Kidney (tissue), 14 donors: ENCODE results near the gene USP14. TPM values are rescaled to one million over a fixed set of nuclear protein-coding genes. Genes with fewer than 3 reads are reported as not detected.

Experiments
- DNase-seq, 5 donors: peaks; one replicate each; pipeline ENCODE4 v3.0.0-alpha.2; 2013 to 2020
- FAIRE-seq: peaks from 2 replicates; lab custom pipeline; 2012; peaks lifted over from hg19 to GRCh38; lab: Jason Lieb, UNC
- H3K27ac ChIP-seq, 2 donors: one replicate each; pipeline ENCODE4 v1.7.0; 2013; ENCODE audit warnings: low read depth in 2 of 2, low read length in 2 of 2, inconsistent platforms in 1 of 2
- H3K27me3 ChIP-seq: one replicate; pipeline ENCODE4 v1.7.1; 2013; ENCODE audit warnings: low read length, inconsistent platforms; ENCODE audit not compliant: control insufficient read depth, insufficient read depth
- H3K36me3 ChIP-seq, 3 donors: one replicate each; pipeline versions ENCODE4 v1.7.0 to v1.7.1; 2013; ENCODE audit warnings: low read length in 3 of 3, control low read depth in 1 of 3, inconsistent platforms in 1 of 3; ENCODE audit not compliant: insufficient read depth in 3 of 3, control insufficient read depth in 2 of 3
- H3K4me1 ChIP-seq, 3 donors: one replicate each; pipeline versions ENCODE4 v1.7.0 to v1.7.1; 2013; ENCODE audit warnings: low read length in 3 of 3, inconsistent platforms in 1 of 3, low read depth in 1 of 3; ENCODE audit not compliant: control insufficient read depth in 2 of 3, insufficient read depth in 2 of 3
- H3K4me3 ChIP-seq, 3 donors: one replicate each; pipeline versions ENCODE4 v1.7.0 to v1.8.1; 2013; ENCODE audit warnings: low read length in 3 of 3, control low read depth in 1 of 3, inconsistent platforms in 1 of 3
- H3K9ac ChIP-seq, 3 donors: one replicate each; pipeline versions ENCODE4 v1.7.0 to v1.7.1; 2013; ENCODE audit warnings: low read length in 3 of 3, control low read depth in 1 of 3, inconsistent platforms in 1 of 3
- H3K9me3 ChIP-seq, 3 donors: one replicate each; pipeline versions ENCODE4 v1.7.0 to v1.7.1; 2013; ENCODE audit warnings: low read length in 3 of 3, control low read depth in 1 of 3, inconsistent platforms in 1 of 3; ENCODE audit not compliant: control insufficient read depth in 2 of 3, insufficient read depth in 1 of 3
- intact Hi-C: fragments of 100-400 bp; cut with DNase I; formaldehyde crosslinking; loops from one replicate; pipeline ENCODE4 v1.11.1; 2022
- polyA plus RNA-seq: library from polyadenylated mRNA; stranded (reverse); fragments of 350-450 nt; fragmentation: Illumina TruSeq; extraction: RNeasy Lipid Tissue Mini Kit (QIAGEN cat#74804); gene quantifications from one replicate; pipeline ENCODE4 v1.2.3, GENCODE V29; 2014; ENCODE audit warnings: low read depth, low replicate concordance; ENCODE audit not compliant: insufficient read depth
- total RNA-seq: library from RNA; stranded (reverse); fragmentation: NEBNext Ultra II Directional; extraction: Animal tissue kit (Norgen Biotek cat#: 25700); gene quantifications from one replicate; pipeline ENCODE4 v1.2.1, GENCODE V29; 2021
- TF ChIP-seq, protein P1 (sequence below): IDR thresholded peaks from 3 replicates; pipeline ENCODE4 v1.5.1; 2012; ENCODE audit warnings: mild to moderate bottlenecking, moderate library complexity, borderline replicate concordance; ENCODE audit not compliant: insufficient read depth; ENCODE audit errors: extremely low read depth
- donor health status: control.
- donor health status: control.
- donor health status: control.
- donor health status: control.
- donor health status: control.
- donor health status: DM: yes; HTN: yes; CAD: no.
- donor health status: Normal renal cell carcinoma (clear cell type).

USP14 gene
- total and polyA plus RNA-seq, 2 donors from 2014 or later, result 27.1 to 41.9 TPM

DNA sequence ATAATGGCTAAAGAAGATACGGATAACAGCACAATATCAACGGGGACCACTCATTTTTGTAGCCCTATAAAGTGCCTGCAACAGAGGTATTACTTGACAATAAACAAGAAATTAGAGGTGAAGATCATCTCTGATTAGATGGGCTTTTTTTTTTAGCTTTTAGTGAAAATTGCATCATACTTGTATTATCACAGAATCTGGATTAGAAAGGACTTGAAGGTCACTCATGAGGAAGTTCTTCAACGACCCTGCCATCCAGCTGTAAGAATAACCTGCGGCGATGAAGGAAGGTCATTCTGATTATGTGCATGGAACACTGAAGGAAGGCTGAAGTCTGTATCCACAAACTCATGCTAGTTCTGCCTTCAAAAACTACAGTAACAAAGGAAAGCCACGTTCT is 69.0 kb downstream of the USP14 start:
- intact Hi-C loops, result no loop called here
- Histone ChIP-seq H3K4me3 (no peak overlapping the region), H3K9ac (no peak overlapping the region), H3K27me3 (no peaks in the 10 kb centered on the region), H3K4me1 (no peaks in the 10 kb centered on the region), H3K36me3 (peaks cover 0 to 7% (median 4%) of the 10 kb centered on the region in 3 donors), H3K27ac (no peak overlapping the region), H3K9me3 (no peaks in the 10 kb centered on the region)
- DNase-seq, result no peak
- TF ChIP-seq, protein P1, sequence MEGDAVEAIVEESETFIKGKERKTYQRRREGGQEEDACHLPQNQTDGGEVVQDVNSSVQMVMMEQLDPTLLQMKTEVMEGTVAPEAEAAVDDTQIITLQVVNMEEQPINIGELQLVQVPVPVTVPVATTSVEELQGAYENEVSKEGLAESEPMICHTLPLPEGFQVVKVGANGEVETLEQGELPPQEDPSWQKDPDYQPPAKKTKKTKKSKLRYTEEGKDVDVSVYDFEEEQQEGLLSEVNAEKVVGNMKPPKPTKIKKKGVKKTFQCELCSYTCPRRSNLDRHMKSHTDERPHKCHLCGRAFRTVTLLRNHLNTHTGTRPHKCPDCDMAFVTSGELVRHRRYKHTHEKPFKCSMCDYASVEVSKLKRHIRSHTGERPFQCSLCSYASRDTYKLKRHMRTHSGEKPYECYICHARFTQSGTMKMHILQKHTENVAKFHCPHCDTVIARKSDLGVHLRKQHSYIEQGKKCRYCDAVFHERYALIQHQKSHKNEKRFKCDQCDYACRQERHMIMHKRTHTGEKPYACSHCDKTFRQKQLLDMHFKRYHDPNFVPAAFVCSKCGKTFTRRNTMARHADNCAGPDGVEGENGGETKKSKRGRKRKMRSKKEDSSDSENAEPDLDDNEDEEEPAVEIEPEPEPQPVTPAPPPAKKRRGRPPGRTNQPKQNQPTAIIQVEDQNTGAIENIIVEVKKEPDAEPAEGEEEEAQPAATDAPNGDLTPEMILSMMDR, result no peak
- FAIRE-seq, result no peak

- Histone ChIP-seq H3K4me1 (no peaks in the 10 kb centered on the region), H3K27me3 (no peaks in the 10 kb centered on the region), H3K36me3 (peaks cover 0 to 7% (median 4%) of the 10 kb centered on the region in 3 donors), H3K27ac (no peak overlapping the region), H3K4me3 (no peak overlapping the region), H3K9me3 (no peaks in the 10 kb centered on the region), H3K9ac (no peak overlapping the region)
- no peak for DNase-seq
- intact Hi-C loops, result no loop called here
- TF ChIP-seq, protein P1, result no peak
- no peak for FAIRE-seq
These were observed 69.5 kb downstream of the USP14 start for GRCh38 chr18:227902-228301.

GRCh38 chr18:228586-228985 is 70.2 kb downstream of the USP14 start:
- no peak overlapping the region for H3K4me3 ChIP-seq
- intact Hi-C loops, result no loop called here
- peaks cover 0 to 7% (median 4%) of the 10 kb centered on the region in 3 donors for H3K36me3 ChIP-seq
- TF ChIP-seq, protein P1, result no peak
- FAIRE-seq (no peak), DNase-seq (no peak)
- no peaks in the 10 kb centered on the region for H3K4me1 ChIP-seq
- no peak overlapping the region for H3K9ac ChIP-seq
- H3K9me3 ChIP-seq, result no peaks in the 10 kb centered on the region
- no peak overlapping the region for H3K27ac ChIP-seq
- no peaks in the 10 kb centered on the region for H3K27me3 ChIP-seq

DNA sequence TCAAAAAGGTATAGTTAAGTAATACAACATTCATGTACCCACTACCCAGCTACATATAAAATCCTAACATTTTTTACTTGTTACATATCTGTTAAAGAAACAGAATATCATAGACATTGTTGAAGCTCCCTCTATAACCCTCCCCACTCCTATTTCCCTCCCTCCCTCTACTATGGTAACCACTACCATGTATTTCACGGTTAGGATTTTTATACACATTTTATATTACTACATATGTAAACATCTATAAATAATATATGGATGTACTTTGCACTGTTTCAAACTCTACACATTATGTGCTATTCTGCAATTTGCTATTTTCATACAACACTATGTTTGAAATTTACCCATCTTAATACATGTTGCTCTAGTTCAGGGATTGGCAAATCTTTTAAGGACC is 73.2 kb downstream of the USP14 start:
- TF ChIP-seq, protein P1, result no peak
- Histone ChIP-seq H3K36me3 (no peaks in the 10 kb centered on the region), H3K9ac (no peak overlapping the region), H3K4me3 (no peak overlapping the region), H3K4me1 (no peaks in the 10 kb centered on the region), H3K9me3 (no peaks in the 10 kb centered on the region), H3K27me3 (no peaks in the 10 kb centered on the region), H3K27ac (no peak overlapping the region)
- no peak for DNase-seq
- intact Hi-C loops, result no loop called here
- no peak for FAIRE-seq
